GM21786 (cell line): ENCODE results near the gene ZAP70.
A peak's percentile ranks its signal among the peaks of the same experiment; 100 is the strongest.

Experiments
- ATAC-seq: cut with Tn5 transposase; IDR thresholded peaks from one replicate; pipeline ENCODE4 v1.9.1; 2021; ENCODE audit not compliant: unreplicated experiment

The ZAP70 gene

GRCh38 chr2:97732436-97733340 lies 19.3 kb downstream of the ZAP70 start:
- ATAC-seq = no peak

GRCh38 chr2:97733341-97734035 lies 20.1 kb downstream of the ZAP70 start:
- ATAC-seq = no peak

GRCh38 chr2:97734061-97735051 lies 21.0 kb downstream of the ZAP70 start:
- ATAC-seq = no peak

- no peak for ATAC-seq
Measured at GRCh38 chr2:97735161-97735561, 21.8 kb downstream of the ZAP70 start.

GRCh38 chr2:97736185-97736584 lies 22.8 kb downstream of the ZAP70 start:
- no peak for ATAC-seq

GRCh38 chr2:97736608-97737330 lies 23.4 kb downstream of the ZAP70 start:
- ATAC-seq = no peak

GRCh38 chr2:97737421-97738178 lies 24.2 kb downstream of the ZAP70 start:
- no peak for ATAC-seq

GRCh38 chr2:97738179-97739019 lies 25.0 kb downstream of the ZAP70 start:
- ATAC-seq = no peak

- ATAC-seq = no peak
Measured at GRCh38 chr2:97739020-97739892, 25.9 kb downstream of the ZAP70 start.

- no peak for ATAC-seq
Measured at GRCh38 chr2:97739893-97740245, 26.5 kb downstream of the ZAP70 start.

GRCh38 chr2:97740590-97741182 lies 27.3 kb downstream of the ZAP70 start:
- ATAC-seq = no peak

GRCh38 chr2:97741251-97741650 lies 27.9 kb downstream of the ZAP70 start:
- ATAC-seq = no peak

GRCh38 chr2:97741686-97742085 lies 28.3 kb downstream of the ZAP70 start:
- no peak for ATAC-seq

- ATAC-seq = no peak
Measured at GRCh38 chr2:97742381-97742847, 29.0 kb downstream of the ZAP70 start.

- ATAC-seq = no peak
Measured at GRCh38 chr2:97743913-97744312, 30.5 kb downstream of the ZAP70 start.

- peak; percentile 61 for ATAC-seq
Measured at GRCh38 chr2:97745474-97746174, 32.2 kb downstream of the ZAP70 start.

GRCh38 chr2:97747285-97747684 lies 33.9 kb downstream of the ZAP70 start:
- no peak for ATAC-seq
